Smooth muscle cell (in vitro differentiated cells): ENCODE data around the gene PALS1. TPM values are rescaled to one million over a fixed set of nuclear protein-coding genes. Genes with fewer than 3 reads are reported as not detected.

Experiments
- DNase-seq: peaks from one replicate; lab custom pipeline; 2025; ENCODE audit not compliant: unreplicated experiment; lab: John Stamatoyannopoulos, UW
- H2AFZ ChIP-seq: fragments of 200-600 bp; sonication (generic); 2 replicates; pipeline ENCODE4 v1.6.0; 2016; ENCODE audit warnings: antibody characterized with exemption, low read depth, mild to moderate bottlenecking
- H3F3A ChIP-seq: fragments of 200-600 bp; sonication (generic); 2 replicates; pipeline ENCODE4 v1.6.0; 2017; ENCODE audit warnings: antibody characterized with exemption, low read depth
- H3K27ac ChIP-seq: fragments of 200-600 bp; sonication (generic); 2 replicates; pipeline ENCODE4 v1.5.1; 2016; ENCODE audit warnings: low read depth, mild to moderate bottlenecking
- H3K27me3 ChIP-seq: fragments of 200-600 bp; sonication (generic); 2 replicates; pipeline ENCODE4 v1.6.1; 2016; ENCODE audit warnings: low read depth, mild to moderate bottlenecking
- H3K36me3 ChIP-seq: fragments of 200-600 bp; sonication (generic); 2 replicates; pipeline ENCODE4 v1.5.1; 2016; ENCODE audit warnings: low read depth
- H3K4me1 ChIP-seq: fragments of 200-600 bp; sonication (generic); 2 replicates; pipeline ENCODE4 v1.5.1; 2016; ENCODE audit warnings: low read depth
- H3K4me2 ChIP-seq: fragments of 200-600 bp; sonication (generic); 2 replicates; pipeline ENCODE4 v1.6.0; 2016; ENCODE audit warnings: mild to moderate bottlenecking
- H3K4me3 ChIP-seq: fragments of 200-600 bp; sonication (generic); 2 replicates; pipeline ENCODE4 v1.5.1; 2016; ENCODE audit warnings: mild to moderate bottlenecking
- H3K79me2 ChIP-seq: fragments of 200-600 bp; sonication (generic); 2 replicates; pipeline ENCODE4 v1.6.0; 2016; ENCODE audit warnings: low read depth, mild to moderate bottlenecking
- H3K9ac ChIP-seq: fragments of 200-600 bp; sonication (generic); 2 replicates; pipeline ENCODE4 v1.6.0; 2016; ENCODE audit warnings: low read depth
- H3K9me3 ChIP-seq: fragments of 200-600 bp; sonication (generic); replicated peaks from 2 replicates; pipeline ENCODE4 v1.5.1; 2016; ENCODE audit warnings: low read depth
- H4K20me1 ChIP-seq: fragments of 200-600 bp; sonication (generic); 2 replicates; pipeline ENCODE4 v1.6.0; 2016; ENCODE audit warnings: low read depth
- CTCF ChIP-seq: fragments of 200-600 bp; sonication (generic); IDR thresholded peaks from 2 replicates; pipeline ENCODE4 v1.5.1; 2017; ENCODE audit warnings: borderline replicate concordance, mild to moderate bottlenecking, antibody characterized with exemption; ENCODE audit not compliant: insufficient read depth, poor library complexity, severe bottlenecking
- WGBS: methylation state at CpG from one replicate; pipeline ENCODE4 v1.1.7; 2016; ENCODE audit warnings: low lambda C conversion rate; 5-methylcytosine and 5-hydroxymethylcytosine counted together
- polyA plus RNA-seq: library from polyadenylated mRNA; unstranded; fragments of >200 nt; fragmentation: Nextera tagmentation; extraction: Ambion mirVana; gene quantifications from 2 replicates; pipeline ENCODE4 v1.2.1, GENCODE V29; 2016
- total RNA-seq: library from RNA; depleted of rRNA; stranded (reverse); fragments of >200 nt; gene quantifications from 2 replicates; pipeline ENCODE4 v1.2.3, GENCODE V29; 2014

PALS1 gene
- total and polyA plus RNA-seq, 2 experiments from 2014 or later = 4.6 to 29.2 TPM

- no peak overlapping the region for H3K9ac ChIP-seq
- H3K79me2 ChIP-seq = peaks cover 27% of the 10 kb centered on the region
- H3K27ac ChIP-seq = no peak overlapping the region
- H3K4me2 ChIP-seq = no peak overlapping the region
- no peak overlapping the region for H3K4me3 ChIP-seq
- TF ChIP-seq CTCF = no peak
- H3K36me3 ChIP-seq = no peaks in the 10 kb centered on the region
- H3K27me3 ChIP-seq = no peaks in the 10 kb centered on the region
- no peaks in the 10 kb centered on the region for H3K9me3 ChIP-seq
- no peak for DNase-seq
- no peak overlapping the region for H2AFZ ChIP-seq
- peaks cover 17% of the 10 kb centered on the region for H4K20me1 ChIP-seq
- no peaks in the 10 kb centered on the region for H3F3A ChIP-seq
- peaks cover 4% of the 10 kb centered on the region for H3K4me1 ChIP-seq
- whole genome bisulfite sequencing = 95% methylated on average over 14 of the region's 14 CpGs
Measured at GRCh38 chr14:67239582-67239981, 1.7 kb upstream of the PALS1 start.

DNA sequence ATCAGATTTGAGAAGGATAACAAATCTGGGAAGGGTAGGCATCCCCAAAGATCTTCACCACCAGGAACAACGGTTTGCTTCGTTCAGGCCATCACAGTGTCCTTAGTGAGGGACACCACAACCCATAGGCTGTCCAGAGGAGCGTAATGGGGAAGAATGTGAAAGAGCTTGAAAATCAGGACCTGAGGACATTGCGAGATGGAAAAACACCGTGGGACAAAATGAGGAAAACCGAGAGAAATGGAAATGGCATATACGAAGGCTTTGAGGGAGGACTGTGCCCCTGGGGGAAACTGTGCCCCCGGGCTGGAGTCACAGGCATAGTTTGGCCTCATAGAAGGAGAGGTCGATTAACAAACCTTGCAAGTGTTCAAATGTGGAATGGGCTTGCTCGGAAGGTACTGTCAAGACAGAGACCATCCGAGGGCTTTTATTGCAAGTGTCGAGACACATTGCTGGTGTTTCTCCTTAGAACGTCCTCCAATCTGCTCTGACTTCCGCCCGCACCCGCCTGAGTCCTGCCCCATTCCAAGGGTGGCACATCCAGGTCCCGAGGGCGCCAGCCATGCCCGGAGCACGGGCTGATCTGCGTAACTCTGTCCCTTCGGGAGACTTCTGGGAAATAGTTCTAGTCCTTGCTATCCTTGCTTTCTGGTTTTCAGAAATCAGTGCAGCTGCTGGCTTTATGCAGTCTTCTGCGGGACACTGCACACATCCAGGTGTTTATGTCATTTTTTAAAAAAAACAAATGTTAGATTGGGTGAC, 885 bp upstream of the PALS1 start:
- Histone ChIP-seq H3K36me3 (no peaks in the 10 kb centered on the region), H2AFZ (peak overlapping the region; percentile 96), H3K79me2 (peaks cover 35% of the 10 kb centered on the region), H3K4me1 (peaks cover 4% of the 10 kb centered on the region), H3F3A (no peaks in the 10 kb centered on the region), H3K4me3 (peak overlapping the region; percentile 86), H3K9me3 (no peaks in the 10 kb centered on the region), H4K20me1 (peaks cover 24% of the 10 kb centered on the region), H3K4me2 (peak overlapping the region; percentile 98), H3K27ac (peak overlapping the region; percentile 99), H3K27me3 (no peaks in the 10 kb centered on the region), H3K9ac (peak overlapping the region; percentile 99)
- WGBS = 26% methylated on average over 23 of the region's 23 CpGs
- no peak for TF ChIP-seq CTCF
- no peak for DNase-seq

- no peaks in the 10 kb centered on the region for H3K36me3 ChIP-seq
- no peaks in the 10 kb centered on the region for H3K27me3 ChIP-seq
- no peak for TF ChIP-seq CTCF
- peak overlapping the region; percentile 98 for H3K4me2 ChIP-seq
- H3F3A ChIP-seq = no peaks in the 10 kb centered on the region
- peaks cover 4% of the 10 kb centered on the region for H3K4me1 ChIP-seq
- peak overlapping the region; percentile 99 for H3K27ac ChIP-seq
- under 1% methylated on average over 53 of the region's 54 CpGs for WGBS
- H3K9me3 ChIP-seq = no peaks in the 10 kb centered on the region
- peak overlapping the region; percentile 96 for H2AFZ ChIP-seq
- H3K9ac ChIP-seq = peak overlapping the region; percentile 99
- peaks cover 41% of the 10 kb centered on the region for H3K79me2 ChIP-seq
- H4K20me1 ChIP-seq = peaks cover 30% of the 10 kb centered on the region
- peak; percentile 89 for DNase-seq
- H3K4me3 ChIP-seq = peak overlapping the region; percentile 86
Measured at GRCh38 chr14:67240978-67241410, 241 bp upstream of the PALS1 start.

GRCh38 chr14:67242168-67242420, 859 bp downstream of the PALS1 start:
- DNase-seq = no peak
- Histone ChIP-seq H4K20me1 (peaks cover 40% of the 10 kb centered on the region), H3F3A (peaks cover 4% of the 10 kb centered on the region), H3K36me3 (no peaks in the 10 kb centered on the region), H3K4me1 (peaks cover 5% of the 10 kb centered on the region), H3K9me3 (no peaks in the 10 kb centered on the region), H3K27me3 (no peaks in the 10 kb centered on the region), H3K79me2 (peaks cover 50% of the 10 kb centered on the region), H3K4me2 (peak overlapping the region; percentile 90), H3K9ac (peak overlapping the region; percentile 99), H3K27ac (peak overlapping the region; percentile 99), H2AFZ (peak overlapping the region; percentile 79), H3K4me3 (peak overlapping the region; percentile 86)
- no peak for TF ChIP-seq CTCF
- WGBS = 9% methylated on average over 4 of the region's 4 CpGs
